Measurements from ENCODE around the gene PKN3. TPM values are rescaled to one million over a fixed set of nuclear protein-coding genes. Genes with fewer than 3 reads are reported as not detected.
A peak's percentile ranks its signal among the peaks of the same experiment; 100 is the strongest.

The PKN3 gene
- total and polyA plus RNA-seq, 8 donors, result 11.8 to 18.0 (median 14.4) TPM

DNA sequence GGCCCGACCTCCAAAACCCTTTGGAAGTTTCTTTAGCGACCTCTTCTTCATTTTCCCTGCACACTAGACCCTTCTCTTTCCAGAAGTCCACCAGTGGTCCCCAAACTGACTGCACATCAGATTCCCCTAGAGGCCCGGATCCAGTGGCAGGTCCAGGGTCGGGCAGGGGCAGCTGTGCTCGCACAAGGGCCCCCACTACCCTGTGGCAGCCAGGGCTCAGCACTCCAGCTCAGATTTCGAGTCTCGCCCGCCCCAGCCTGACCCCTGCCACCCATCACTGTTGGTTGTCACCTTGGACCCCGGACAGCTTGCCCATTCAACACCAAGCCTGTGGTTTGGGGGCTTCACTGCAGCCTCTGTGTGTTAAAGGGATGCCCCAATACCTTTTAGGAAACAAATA, 29.4 kb downstream of the PKN3 start:
- no peaks in the 10 kb centered on the region for H3K27me3 ChIP-seq
- H3K9me3 ChIP-seq, result no peaks in the 10 kb centered on the region
- no peak for ATAC-seq
- H3K27ac ChIP-seq, result no peak overlapping the region
- intact Hi-C loops (cut with DNase I), result no loop called here
- no peak overlapping the region for H3K4me3 ChIP-seq
- DNase-seq, result no peak
- H3K4me1 ChIP-seq, result no peaks in the 10 kb centered on the region
- peaks cover 0 to 49% of the 10 kb centered on the region in 2 donors for H3K36me3 ChIP-seq
- TF ChIP-seq, protein P1, sequence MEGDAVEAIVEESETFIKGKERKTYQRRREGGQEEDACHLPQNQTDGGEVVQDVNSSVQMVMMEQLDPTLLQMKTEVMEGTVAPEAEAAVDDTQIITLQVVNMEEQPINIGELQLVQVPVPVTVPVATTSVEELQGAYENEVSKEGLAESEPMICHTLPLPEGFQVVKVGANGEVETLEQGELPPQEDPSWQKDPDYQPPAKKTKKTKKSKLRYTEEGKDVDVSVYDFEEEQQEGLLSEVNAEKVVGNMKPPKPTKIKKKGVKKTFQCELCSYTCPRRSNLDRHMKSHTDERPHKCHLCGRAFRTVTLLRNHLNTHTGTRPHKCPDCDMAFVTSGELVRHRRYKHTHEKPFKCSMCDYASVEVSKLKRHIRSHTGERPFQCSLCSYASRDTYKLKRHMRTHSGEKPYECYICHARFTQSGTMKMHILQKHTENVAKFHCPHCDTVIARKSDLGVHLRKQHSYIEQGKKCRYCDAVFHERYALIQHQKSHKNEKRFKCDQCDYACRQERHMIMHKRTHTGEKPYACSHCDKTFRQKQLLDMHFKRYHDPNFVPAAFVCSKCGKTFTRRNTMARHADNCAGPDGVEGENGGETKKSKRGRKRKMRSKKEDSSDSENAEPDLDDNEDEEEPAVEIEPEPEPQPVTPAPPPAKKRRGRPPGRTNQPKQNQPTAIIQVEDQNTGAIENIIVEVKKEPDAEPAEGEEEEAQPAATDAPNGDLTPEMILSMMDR (IDR thresholded peaks at IDR 0.05), result no peak

- Histone ChIP-seq H3K27ac (no peak overlapping the region), H3K4me1 (no peaks in the 10 kb centered on the region), H3K9me3 (no peaks in the 10 kb centered on the region), H3K27me3 (no peaks in the 10 kb centered on the region), H3K4me3 (no peak overlapping the region), H3K36me3 (peaks cover 0 to 49% of the 10 kb centered on the region in 2 donors)
- DNase-seq (no peak), ATAC-seq (no peak)
- intact Hi-C loops (cut with DNase I), result no loop called here
- TF ChIP-seq, protein P1 (IDR thresholded peaks at IDR 0.05), result no peak
Measured at GRCh38 chr9:128732576-128732975, 30.3 kb downstream of the PKN3 start.

DNA sequence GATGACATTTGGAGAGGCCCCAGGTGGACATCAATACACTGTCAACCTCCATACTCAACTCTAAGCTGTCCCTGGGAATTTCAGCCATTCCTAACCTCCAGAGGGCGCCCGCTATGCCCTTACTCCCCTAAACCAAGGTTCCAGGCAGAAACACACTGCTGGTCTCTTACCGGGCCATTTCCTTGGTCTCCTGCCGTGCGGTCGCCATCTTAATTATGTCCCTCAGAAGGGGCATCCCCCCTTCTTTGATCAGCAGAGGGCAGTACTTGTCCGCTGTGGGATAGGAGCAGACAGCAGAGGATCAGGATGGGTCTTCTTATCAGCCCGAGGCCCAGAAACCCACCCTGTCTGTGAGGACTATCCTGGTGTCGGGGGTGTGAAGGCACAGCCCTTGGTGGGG, 31.0 kb downstream of the PKN3 start:
- Histone ChIP-seq H3K4me3 (no peak overlapping the region), H3K27me3 (no peaks in the 10 kb centered on the region), H3K27ac (no peak overlapping the region), H3K4me1 (no peaks in the 10 kb centered on the region), H3K9me3 (no peaks in the 10 kb centered on the region), H3K36me3 (peaks cover 0 to 49% of the 10 kb centered on the region in 2 donors)
- DNase-seq, result peak in 3 of 4 donors; percentile 34 to 77 (median 59)
- peak; percentile 96 for ATAC-seq
- TF ChIP-seq, protein P1 (IDR thresholded peaks at IDR 0.05), result peak; percentile 44 to 46
- intact Hi-C loops (cut with DNase I), result no loop called here

- Histone ChIP-seq H3K27ac (no peak overlapping the region), H3K4me1 (no peaks in the 10 kb centered on the region), H3K9me3 (no peaks in the 10 kb centered on the region), H3K27me3 (no peaks in the 10 kb centered on the region), H3K4me3 (no peak overlapping the region), H3K36me3 (peaks cover 0 to 58% of the 10 kb centered on the region in 2 donors)
- TF ChIP-seq, protein P1 (IDR thresholded peaks at IDR 0.05), result no peak
- intact Hi-C loops (cut with DNase I), result no loop called here
- DNase-seq, result no peak
- no peak for ATAC-seq
Measured at GRCh38 chr9:128735373-128735772, 33.1 kb downstream of the PKN3 start.

DNA sequence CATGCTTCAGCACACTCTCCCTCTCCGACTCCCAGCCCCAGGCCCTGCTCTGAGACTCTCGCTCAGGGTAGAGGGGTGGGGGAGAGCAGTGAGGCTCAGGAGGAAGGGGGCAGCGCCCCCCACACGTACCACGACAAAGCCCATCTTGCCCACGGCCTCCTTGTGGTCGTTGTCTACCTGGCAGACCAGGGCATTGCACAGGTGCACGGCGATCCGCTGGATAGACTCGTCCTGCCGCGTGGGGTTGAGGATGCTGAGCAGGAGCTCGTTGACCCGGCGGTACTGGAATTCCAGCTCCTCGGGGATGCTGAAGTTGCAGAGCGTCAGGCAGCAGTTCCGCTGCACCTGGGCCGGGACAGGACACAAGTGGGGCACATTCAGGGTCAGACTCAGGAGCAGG, 40.1 kb downstream of the PKN3 start:
- DNase-seq (no peak), ATAC-seq (no peak)
- H3K4me1 ChIP-seq, result no peaks in the 10 kb centered on the region
- intact Hi-C loops (cut with DNase I), result no loop called here
- no peaks in the 10 kb centered on the region for H3K27me3 ChIP-seq
- no peak overlapping the region for H3K27ac ChIP-seq
- TF ChIP-seq, protein P1 (IDR thresholded peaks at IDR 0.05), result no peak
- peaks cover 0 to 42% of the 10 kb centered on the region in 2 donors for H3K36me3 ChIP-seq
- no peaks in the 10 kb centered on the region for H3K9me3 ChIP-seq
- no peak overlapping the region for H3K4me3 ChIP-seq

Data from left lung (tissue), 10 donors.